ENCODE measurements around the gene NLRX1.
"Not testable (repeated sequence)": the region's sequence is repeated elsewhere in the genome, so short reads cannot be mapped to it uniquely, and the experiment has no call there.

The NLRX1 gene

DNA sequence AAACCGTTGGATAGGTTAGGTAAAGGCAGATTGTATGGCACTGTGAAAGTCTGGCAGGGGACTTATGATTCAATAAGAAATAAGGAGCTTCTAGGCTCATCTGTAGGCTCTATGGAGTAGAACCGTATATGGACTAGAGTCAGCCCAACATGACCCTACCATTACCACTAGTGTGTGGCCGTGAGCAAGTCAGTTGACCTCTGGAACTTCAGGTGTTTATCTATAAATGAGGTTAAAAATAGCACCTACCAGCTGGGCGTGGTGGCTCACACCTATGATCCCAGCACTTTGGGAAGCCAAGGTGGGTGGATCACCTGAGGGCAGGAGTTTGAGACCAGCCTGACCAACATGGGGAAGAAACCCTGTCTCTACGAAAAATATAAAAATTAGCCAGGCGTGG, 42.7 kb upstream of the NLRX1 start:
- Histone ChIP-seq H2AK5ac (ENCODE audit: low read length) (no peak overlapping the region), H2BK15ac (replicated peaks; ENCODE audit: low read depth) (no peak overlapping the region), H2BK5ac (ENCODE audit: low read length) (no peak overlapping the region), H4K5ac (ENCODE audit: low read length) (no peak overlapping the region), H3K4me3 (ENCODE audit: low read length) (no peak overlapping the region), H2BK120ac (ENCODE audit: low read depth, low read length) (no peak overlapping the region), H3K79me1 (ENCODE audit: low read length) (peaks cover 14% of the 10 kb centered on the region), H3K4ac (ENCODE audit: low read depth, low read length) (no peak overlapping the region), H3K4me2 (ENCODE audit: low read length) (no peak overlapping the region), H3K18ac (ENCODE audit: low read length) (no peak overlapping the region), H3K36me3 (ENCODE audit: control insufficient read depth, insufficient read depth, low read length) (peaks cover 4% of the 10 kb centered on the region), H3K79me2 (ENCODE audit: control insufficient read depth, insufficient read depth, low read length) (peaks cover 14% of the 10 kb centered on the region), H3K4me1 (ENCODE audit: control insufficient read depth, low read depth, low read length) (peaks cover 5% of the 10 kb centered on the region), H3K9ac (ENCODE audit: low read length) (no peak overlapping the region), H3K23ac (ENCODE audit: low read length) (no peak overlapping the region), H4K8ac (ENCODE audit: low read depth, low read length) (no peak overlapping the region), H3K27me3 (ENCODE audit: insufficient read depth, low read length, poor library complexity) (no peaks in the 10 kb centered on the region), H3K27ac (ENCODE audit: low read depth, low read length) (no peak overlapping the region), H3K56ac (ENCODE audit: low read length) (no peak overlapping the region)
- DNase-seq = no peak
- WGBS (ENCODE audit: extremely low coverage, insufficient coverage, low lambda C conversion rate) = no CpG with 5 or more reads among the region's 6 CpGs

DNA sequence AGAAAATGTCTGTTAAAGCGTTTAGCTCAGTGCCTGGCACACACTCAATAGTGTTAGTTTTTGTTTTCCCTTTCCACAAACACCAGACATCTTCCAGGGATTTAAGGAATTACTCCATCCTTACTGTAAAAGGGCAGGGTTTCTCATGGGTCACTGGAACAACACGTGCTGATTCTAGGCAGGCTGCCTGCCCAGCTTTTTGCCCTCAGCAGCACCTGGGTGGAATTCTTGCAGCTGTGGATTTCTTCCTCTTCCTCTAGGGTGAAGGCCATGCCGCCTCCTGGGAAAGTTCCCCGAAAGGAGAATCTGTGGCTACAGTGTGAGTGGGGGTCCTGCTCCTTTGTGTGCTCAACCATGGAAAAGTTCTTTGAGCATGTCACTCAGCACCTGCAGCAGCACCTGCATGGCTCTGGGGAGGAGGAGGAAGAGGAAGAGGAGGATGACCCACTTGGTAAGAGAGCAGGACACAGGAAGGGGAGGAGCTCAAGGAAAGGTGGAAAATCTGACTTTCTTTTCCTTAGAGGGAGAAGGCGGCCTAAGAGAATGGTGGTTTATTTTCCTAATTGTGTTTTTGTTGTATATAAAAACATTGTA, 41.8 kb upstream of the NLRX1 start:
- DNase-seq = no peak
- Histone ChIP-seq H3K23ac (ENCODE audit: low read length) (no peak overlapping the region), H3K56ac (ENCODE audit: low read length) (no peak overlapping the region), H2AK5ac (ENCODE audit: low read length) (no peak overlapping the region), H2BK5ac (ENCODE audit: low read length) (no peak overlapping the region), H3K79me2 (ENCODE audit: control insufficient read depth, insufficient read depth, low read length) (peaks cover 11% of the 10 kb centered on the region), H3K27ac (ENCODE audit: low read depth, low read length) (no peak overlapping the region), H4K8ac (ENCODE audit: low read depth, low read length) (no peak overlapping the region), H3K4me1 (ENCODE audit: control insufficient read depth, low read depth, low read length) (peaks cover 5% of the 10 kb centered on the region), H3K4me3 (ENCODE audit: low read length) (no peak overlapping the region), H2BK15ac (replicated peaks; ENCODE audit: low read depth) (no peak overlapping the region), H3K4ac (ENCODE audit: low read depth, low read length) (no peak overlapping the region), H3K18ac (ENCODE audit: low read length) (no peak overlapping the region), H3K36me3 (ENCODE audit: control insufficient read depth, insufficient read depth, low read length) (peaks cover 7% of the 10 kb centered on the region), H2BK120ac (ENCODE audit: low read depth, low read length) (no peak overlapping the region), H3K79me1 (ENCODE audit: low read length) (peaks cover 11% of the 10 kb centered on the region), H4K5ac (ENCODE audit: low read length) (no peak overlapping the region), H3K27me3 (ENCODE audit: insufficient read depth, low read length, poor library complexity) (no peaks in the 10 kb centered on the region), H3K9ac (ENCODE audit: low read length) (no peak overlapping the region), H3K4me2 (ENCODE audit: low read length) (no peak overlapping the region)
- no CpG with 5 or more reads among the region's 5 CpGs for WGBS (ENCODE audit: extremely low coverage, insufficient coverage, low lambda C conversion rate)

DNA sequence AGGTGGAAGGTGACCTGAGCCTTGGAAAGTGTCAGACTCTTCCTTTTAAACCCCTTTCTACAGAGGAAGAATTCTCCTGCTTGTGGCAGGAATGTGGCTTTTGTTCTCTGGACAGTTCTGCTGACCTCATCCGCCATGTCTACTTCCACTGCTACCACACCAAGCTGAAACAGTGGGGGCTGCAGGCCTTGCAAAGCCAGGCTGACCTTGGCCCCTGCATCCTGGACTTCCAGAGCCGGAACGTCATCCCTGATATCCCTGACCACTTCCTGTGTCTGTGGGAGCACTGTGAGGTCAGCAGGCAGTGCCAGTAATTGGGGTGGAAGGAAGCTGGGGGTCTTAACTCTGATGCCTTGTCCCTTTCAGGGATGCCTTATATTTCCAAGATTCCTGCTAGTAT, 37.9 kb upstream of the NLRX1 start:
- no peak overlapping the region for H3K56ac ChIP-seq (ENCODE audit: low read length)
- no peaks in the 10 kb centered on the region for H3K27me3 ChIP-seq (ENCODE audit: insufficient read depth, low read length, poor library complexity)
- no peaks in the 10 kb centered on the region for H3K79me1 ChIP-seq (ENCODE audit: low read length)
- H3K4me2 ChIP-seq (ENCODE audit: low read length) = no peak overlapping the region
- no peaks in the 10 kb centered on the region for H3K79me2 ChIP-seq (ENCODE audit: control insufficient read depth, insufficient read depth, low read length)
- no peak overlapping the region for H2AK5ac ChIP-seq (ENCODE audit: low read length)
- no peak overlapping the region for H3K4ac ChIP-seq (ENCODE audit: low read depth, low read length)
- H4K8ac ChIP-seq (ENCODE audit: low read depth, low read length) = no peak overlapping the region
- H4K5ac ChIP-seq (ENCODE audit: low read length) = no peak overlapping the region
- H3K27ac ChIP-seq (ENCODE audit: low read depth, low read length) = no peak overlapping the region
- no peak for DNase-seq
- no peak overlapping the region for H3K4me3 ChIP-seq (ENCODE audit: low read length)
- no peak overlapping the region for H3K18ac ChIP-seq (ENCODE audit: low read length)
- no peak overlapping the region for H2BK120ac ChIP-seq (ENCODE audit: low read depth, low read length)
- H3K4me1 ChIP-seq (ENCODE audit: control insufficient read depth, low read depth, low read length) = no peaks in the 10 kb centered on the region
- peaks cover 8% of the 10 kb centered on the region for H3K36me3 ChIP-seq (ENCODE audit: control insufficient read depth, insufficient read depth, low read length)
- no peak overlapping the region for H3K9ac ChIP-seq (ENCODE audit: low read length)
- no peak overlapping the region for H2BK5ac ChIP-seq (ENCODE audit: low read length)
- no peak overlapping the region for H2BK15ac ChIP-seq (replicated peaks; ENCODE audit: low read depth)
- no CpG with 5 or more reads among the region's 3 CpGs for WGBS (ENCODE audit: extremely low coverage, insufficient coverage, low lambda C conversion rate)
- no peak overlapping the region for H3K23ac ChIP-seq (ENCODE audit: low read length)

DNA sequence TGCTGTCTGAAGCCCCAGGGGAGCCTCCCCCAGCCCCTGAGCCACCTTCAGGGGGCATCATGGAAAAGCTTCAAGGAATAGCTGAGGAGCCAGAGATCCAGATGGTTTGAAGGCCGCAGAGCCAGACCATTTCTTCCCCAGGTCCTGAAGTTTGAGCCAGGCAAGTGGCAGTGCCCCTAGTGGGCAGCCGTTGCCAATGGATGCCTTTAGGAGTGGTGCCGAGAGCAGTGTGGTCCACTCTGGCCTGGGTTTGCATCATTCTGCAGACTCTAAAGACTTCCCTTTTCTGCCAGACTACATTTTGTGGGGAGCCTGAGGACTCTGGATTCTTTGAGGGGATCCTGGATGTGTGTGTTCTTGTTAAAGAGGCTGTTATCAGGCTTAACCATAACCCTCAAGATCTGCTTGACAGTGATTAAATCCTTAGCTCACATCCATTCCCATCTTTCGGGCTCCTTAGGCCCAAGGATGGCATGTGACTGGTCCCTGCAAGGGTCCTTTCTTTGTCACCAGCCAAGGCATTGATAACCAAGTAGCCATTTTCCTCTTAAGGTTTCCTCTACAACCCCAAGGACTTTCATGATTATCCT, 34.0 kb upstream of the NLRX1 start:
- Histone ChIP-seq H3K79me1 (ENCODE audit: low read length) (no peaks in the 10 kb centered on the region), H4K8ac (ENCODE audit: low read depth, low read length) (no peak overlapping the region), H2BK15ac (replicated peaks; ENCODE audit: low read depth) (no peak overlapping the region), H2BK120ac (ENCODE audit: low read depth, low read length) (no peak overlapping the region), H2BK5ac (ENCODE audit: low read length) (no peak overlapping the region), H4K5ac (ENCODE audit: low read length) (no peak overlapping the region), H3K56ac (ENCODE audit: low read length) (no peak overlapping the region), H3K23ac (ENCODE audit: low read length) (no peak overlapping the region), H3K4me1 (ENCODE audit: control insufficient read depth, low read depth, low read length) (no peaks in the 10 kb centered on the region), H3K4me3 (ENCODE audit: low read length) (no peak overlapping the region), H3K27me3 (ENCODE audit: insufficient read depth, low read length, poor library complexity) (no peaks in the 10 kb centered on the region), H3K27ac (ENCODE audit: low read depth, low read length) (no peak overlapping the region), H2AK5ac (ENCODE audit: low read length) (no peak overlapping the region), H3K79me2 (ENCODE audit: control insufficient read depth, insufficient read depth, low read length) (no peaks in the 10 kb centered on the region), H3K18ac (ENCODE audit: low read length) (no peak overlapping the region), H3K9ac (ENCODE audit: low read length) (no peak overlapping the region), H3K4ac (ENCODE audit: low read depth, low read length) (no peak overlapping the region), H3K4me2 (ENCODE audit: low read length) (no peak overlapping the region), H3K36me3 (ENCODE audit: control insufficient read depth, insufficient read depth, low read length) (peaks cover 8% of the 10 kb centered on the region)
- DNase-seq = peak; percentile 51
- no CpG with 5 or more reads among the region's 4 CpGs for WGBS (ENCODE audit: extremely low coverage, insufficient coverage, low lambda C conversion rate)

DNA sequence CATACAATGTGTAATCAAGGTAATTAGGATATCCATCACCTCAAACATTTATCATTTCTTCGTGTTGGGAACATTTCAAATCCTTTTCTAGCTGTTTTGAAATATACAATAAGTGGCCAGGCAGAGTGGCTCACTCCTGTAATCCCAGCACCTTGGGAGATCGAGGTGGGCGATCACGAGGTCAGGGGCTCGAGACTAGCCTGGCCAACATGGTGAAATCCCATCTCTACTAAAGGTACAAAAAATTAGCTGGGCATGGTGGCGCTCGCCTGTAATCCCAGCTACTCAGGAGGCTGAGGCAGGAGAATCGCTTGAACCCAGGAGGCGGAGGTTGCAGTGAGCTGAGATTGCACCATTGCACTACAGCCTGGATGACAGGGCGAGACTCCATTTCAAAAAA, 29.2 kb upstream of the NLRX1 start:
- not testable (repeated sequence) for H3K9ac ChIP-seq (ENCODE audit: low read length); H3K36me3 ChIP-seq (ENCODE audit: control insufficient read depth, insufficient read depth, low read length); H3K79me1 ChIP-seq (ENCODE audit: low read length); H3K27ac ChIP-seq (ENCODE audit: low read depth, low read length); H3K4me3 ChIP-seq (ENCODE audit: low read length); H3K27me3 ChIP-seq (ENCODE audit: insufficient read depth, low read length, poor library complexity); H2BK5ac ChIP-seq (ENCODE audit: low read length); H3K79me2 ChIP-seq (ENCODE audit: control insufficient read depth, insufficient read depth, low read length); H3K56ac ChIP-seq (ENCODE audit: low read length); H3K4ac ChIP-seq (ENCODE audit: low read depth, low read length); H2BK15ac ChIP-seq (replicated peaks; ENCODE audit: low read depth); H3K4me1 ChIP-seq (ENCODE audit: control insufficient read depth, low read depth, low read length); H3K4me2 ChIP-seq (ENCODE audit: low read length); DNase-seq; H4K5ac ChIP-seq (ENCODE audit: low read length); H2BK120ac ChIP-seq (ENCODE audit: low read depth, low read length); H3K18ac ChIP-seq (ENCODE audit: low read length); H2AK5ac ChIP-seq (ENCODE audit: low read length); H4K8ac ChIP-seq (ENCODE audit: low read depth, low read length); H3K23ac ChIP-seq (ENCODE audit: low read length)
- WGBS (ENCODE audit: extremely low coverage, insufficient coverage, low lambda C conversion rate) = no CpG with 5 or more reads among the region's 10 CpGs
